ENCODE measurements around the gene TEAD1.

- TF ChIP-seq POLR2A (IDR thresholded peaks at IDR 0.05), result no peak
- no peak for TF ChIP-seq CTCF (IDR thresholded peaks at IDR 0.05)
Measured at GRCh38 chr11:12712132-12712531, 37.9 kb downstream of the TEAD1 start.
